Stimulated activated CD8-positive, alpha-beta memory T cell treated with anti-CD3 and anti-CD28 coated beads, Interleukin-12 subunit alpha, Interleukin-12 subunit beta, amount 100 ng/mL, for 24 hours (primary cell): Measurements from ENCODE around the gene FPGS.
"Not testable (repeated sequence)": the region's sequence is repeated elsewhere in the genome, so short reads cannot be mapped to it uniquely, and the experiment has no call there.

ENCODE experiments used
- DNase-seq: peaks from one replicate; pipeline ENCODE4 v3.0.0-alpha.2; 2020; ENCODE audit errors: extremely low read depth

FPGS gene

GRCh38 chr9:127802576-127803443 is at the start of gene FPGS:
TSS of gene FPGS (plus strand) at chr9:127802882. CDS start at chr9:127802925, 43 bp downstream.
- peak; percentile 71 for DNase-seq

GRCh38 chr9:127753148-127753547 is 49.5 kb upstream of the FPGS start:
- DNase-seq, result no peak

- no peak for DNase-seq
These were observed 49.1 kb upstream of the FPGS start for GRCh38 chr9:127753622-127754021.

GRCh38 chr9:127754099-127755060 is 48.3 kb upstream of the FPGS start:
- DNase-seq, result no peak

GRCh38 chr9:127755061-127756060 is 47.3 kb upstream of the FPGS start:
- DNase-seq, result no peak

GRCh38 chr9:127756233-127756632 is 46.4 kb upstream of the FPGS start:
- no peak for DNase-seq

- not testable (repeated sequence) for DNase-seq
These were observed 45.9 kb upstream of the FPGS start for GRCh38 chr9:127756776-127757175.

- no peak for DNase-seq
These were observed 43.8 kb upstream of the FPGS start for GRCh38 chr9:127758843-127759242.

GRCh38 chr9:127761061-127761460 is 41.6 kb upstream of the FPGS start:
- no peak for DNase-seq

GRCh38 chr9:127761491-127761956 is 41.2 kb upstream of the FPGS start:
- no peak for DNase-seq

- DNase-seq, result no peak
These were observed 40.5 kb upstream of the FPGS start for GRCh38 chr9:127762111-127762676.

- DNase-seq, result no peak
These were observed 38.7 kb upstream of the FPGS start for GRCh38 chr9:127763918-127764384.

- DNase-seq, result no peak
These were observed 37.3 kb upstream of the FPGS start for GRCh38 chr9:127765418-127765817.

- DNase-seq, result no peak
These were observed 35.3 kb upstream of the FPGS start for GRCh38 chr9:127767410-127767809.

- no peak for DNase-seq
These were observed 34.8 kb upstream of the FPGS start for GRCh38 chr9:127767909-127768331.

GRCh38 chr9:127768698-127769097 is 34.0 kb upstream of the FPGS start:
- no peak for DNase-seq

GRCh38 chr9:127769101-127769500 is 33.6 kb upstream of the FPGS start:
- DNase-seq, result no peak

GRCh38 chr9:127769929-127770582 is 32.6 kb upstream of the FPGS start:
- no peak for DNase-seq

GRCh38 chr9:127770583-127770904 is 32.1 kb upstream of the FPGS start:
- DNase-seq, result no peak

GRCh38 chr9:127770905-127771569 is 31.6 kb upstream of the FPGS start:
- peak; percentile 92 for DNase-seq
